Amniotic epithelial cell (primary cell): Measurements from ENCODE around the gene FDPS.
A peak's percentile ranks its signal among the peaks of the same experiment; 100 is the strongest.

Source experiments
- DNase-seq: peaks from one replicate; pipeline ENCODE4 v3.0.0-alpha.2; 2010; ENCODE audit warnings: low read depth

FDPS gene

GRCh38 chr1:155308493-155309422 lies at the start of gene FDPS:
FDPS (plus strand) TSS chr1:155308866; CDS start chr1:155309790, 924 bp downstream.
- peak; percentile 99 for DNase-seq

- no peak for DNase-seq
These were observed 48.4 kb upstream of the FDPS start for GRCh38 chr1:155260276-155260675.

GRCh38 chr1:155261493-155261851 lies 47.2 kb upstream of the FDPS start:
- DNase-seq, result no peak

GRCh38 chr1:155261852-155262673 lies 46.6 kb upstream of the FDPS start, which contains the start of gene SCAMP3:
SCAMP3 (minus strand) TSS chr1:155262360; CDS start chr1:155262151, 209 bp downstream.
- peak; percentile 99 for DNase-seq

GRCh38 chr1:155263067-155263466 lies 45.6 kb upstream of the FDPS start:
- DNase-seq, result no peak

GRCh38 chr1:155266553-155266952 lies 42.1 kb upstream of the FDPS start:
- no peak for DNase-seq

- no peak for DNase-seq
These were observed 41.3 kb upstream of the FDPS start for GRCh38 chr1:155267373-155267772.

GRCh38 chr1:155268630-155269029 lies 40.0 kb upstream of the FDPS start:
- no peak for DNase-seq

- no peak for DNase-seq
These were observed 39.3 kb upstream of the FDPS start for GRCh38 chr1:155269381-155269780.

- DNase-seq, result peak; percentile 75
These were observed 36.0 kb upstream of the FDPS start for GRCh38 chr1:155272466-155273342.

GRCh38 chr1:155273343-155274245 lies 35.1 kb upstream of the FDPS start, which contains the start of gene CLK2:
CLK2 (minus strand) TSS chr1:155273504; CDS start chr1:155270977, 2,527 bp downstream.
- DNase-seq, result peak; percentile 89

GRCh38 chr1:155277070-155277901 lies 31.4 kb upstream of the FDPS start, which contains the start of gene HCN3:
HCN3 (plus strand) TSS chr1:155277463; CDS start chr1:155277591, 128 bp downstream.
- peak; percentile 90 for DNase-seq

- DNase-seq, result no peak
These were observed 30.6 kb upstream of the FDPS start for GRCh38 chr1:155277902-155278688.

GRCh38 chr1:155278689-155279160 lies 29.9 kb upstream of the FDPS start:
- DNase-seq, result no peak

- no peak for DNase-seq
These were observed 29.4 kb upstream of the FDPS start for GRCh38 chr1:155279268-155279667.

GRCh38 chr1:155282488-155283091 lies 26.1 kb upstream of the FDPS start:
- no peak for DNase-seq

GRCh38 chr1:155284476-155284875 lies 24.2 kb upstream of the FDPS start:
- DNase-seq, result no peak

- DNase-seq, result no peak
These were observed 23.6 kb upstream of the FDPS start for GRCh38 chr1:155285063-155285462.
